HepG2 (cell line): ENCODE data around the gene AUP1. TPM values are rescaled to one million over a fixed set of nuclear protein-coding genes. Genes with fewer than 3 reads are reported as not detected.

Experiments
- AGO1 ChIP-seq: fragments of 200-400 bp; formaldehyde crosslinking; IDR thresholded peaks from 2 replicates; pipeline ENCODE4 v1.6.1; 2017; ENCODE audit warnings: mild to moderate bottlenecking, low read depth, low read length, moderate library complexity; ENCODE audit not compliant: poor library complexity, severe bottlenecking
- CENPT ChIP-seq: sonication (generic); formaldehyde crosslinking; IDR thresholded peaks from 2 replicates; pipeline ENCODE4 v1.8.0; 2022; ENCODE audit warnings: low read depth, mild to moderate bottlenecking, moderate library complexity, missing genetic modification reagents
- CREM ChIP-seq, 2 experiments: sonication (generic) in 1 of 2; formaldehyde crosslinking in 1 of 2; IDR thresholded peaks; 2 replicates each; pipeline versions ENCODE4 v1.4.0 to v1.6.1; 2016 to 2020; ENCODE audit warnings: antibody characterized with exemption in 1 of 2, mild to moderate bottlenecking in 1 of 2, missing genetic modification reagents in 1 of 2
- FOXC1 ChIP-seq: sonication (generic); formaldehyde crosslinking; IDR thresholded peaks from 2 replicates; pipeline ENCODE4 v1.8.0; 2022; ENCODE audit warnings: mild to moderate bottlenecking, missing genetic modification reagents, borderline replicate concordance
- HMG20A ChIP-seq: IDR thresholded peaks from 2 replicates; pipeline ENCODE4 v1.6.1; 2016; ENCODE audit warnings: borderline replicate concordance
- PHF21A ChIP-seq: sonication (generic); formaldehyde crosslinking; IDR thresholded peaks from 2 replicates; pipeline ENCODE4 v1.5.0; 2020; ENCODE audit warnings: mild to moderate bottlenecking, missing genetic modification reagents
- RXRA ChIP-seq: sonication (generic); formaldehyde crosslinking; IDR thresholded peaks from 2 replicates; pipeline ENCODE4 v1.5.1; 2020; ENCODE audit warnings: missing genetic modification reagents
- SMAD9 ChIP-seq: sonication (generic); formaldehyde crosslinking; IDR thresholded peaks from 2 replicates; pipeline ENCODE4 v1.5.1; 2020; ENCODE audit warnings: mild to moderate bottlenecking, missing genetic modification reagents
- TCF12 ChIP-seq, 2 experiments: fragments of 450-650 bp in 1 of 2; sonication (generic) in 1 of 2; formaldehyde crosslinking in 1 of 2; IDR thresholded peaks; 2 replicates each; pipeline versions ENCODE4 v1.6.1 to v1.8.0; 2017 to 2022; ENCODE audit warnings: antibody characterized with exemption in 1 of 2, mild to moderate bottlenecking in 1 of 2, missing genetic modification reagents in 1 of 2, moderate library complexity in 1 of 2
- WIZ ChIP-seq: sonication (generic); formaldehyde crosslinking; IDR thresholded peaks from 2 replicates; pipeline ENCODE4 v1.5.1; 2020; ENCODE audit warnings: mild to moderate bottlenecking, missing genetic modification reagents
- ZNF10 ChIP-seq: sonication (generic); formaldehyde crosslinking; IDR thresholded peaks from 2 replicates; pipeline ENCODE4 v1.4.0; 2020; ENCODE audit warnings: mild to moderate bottlenecking, low read depth, missing genetic modification reagents, borderline replicate concordance
- ZNF33A ChIP-seq: sonication (generic); formaldehyde crosslinking; IDR thresholded peaks from 2 replicates; pipeline ENCODE4 v1.5.1; 2020; ENCODE audit warnings: missing genetic modification reagents, mild to moderate bottlenecking, moderate library complexity, borderline replicate concordance
- ZNF343 ChIP-seq: sonication (generic); formaldehyde crosslinking; IDR thresholded peaks from 2 replicates; pipeline ENCODE4 v1.4.0; 2020; ENCODE audit warnings: mild to moderate bottlenecking, missing genetic modification reagents
- ZNF605 ChIP-seq: sonication (generic); formaldehyde crosslinking; IDR thresholded peaks from 2 replicates; pipeline ENCODE4 v1.8.0; 2022; ENCODE audit warnings: mild to moderate bottlenecking, missing genetic modification reagents
- ZNF724P ChIP-seq: sonication (generic); formaldehyde crosslinking; IDR thresholded peaks from 2 replicates; pipeline ENCODE4 v1.8.0; 2022; ENCODE audit warnings: missing genetic modification reagents, borderline replicate concordance
- polyA plus RNA-seq, 8 experiments: library from polyadenylated mRNA; depleted of rRNA in 3 of 8; stranded (reverse) in 7 of 8; unstranded in 1 of 8; fragments of >200 nt; fragmentation: Illumina TruSeq in 4 of 8; extraction: Trizol in 4 of 8; gene quantifications; 2 replicates each; pipeline versions ENCODE4 v1.2.1 to v1.2.3, GENCODE V29; 2011 to 2016; ENCODE audit warnings: low read depth in 4 of 8, missing spikeins in 1 of 8, mixed read lengths in 1 of 8; ENCODE audit not compliant: insufficient read depth in 1 of 8
- total RNA-seq, 5 experiments: library from RNA; depleted of rRNA; stranded (reverse); fragments of >200 nt; fragmentation: Illumina TruSeq; extraction: Trizol; gene quantifications; 2 replicates each; pipeline ENCODE4 v1.2.3, GENCODE V29; 2016; ENCODE audit warnings: low read depth in 1 of 5
- TF ChIP-seq, protein P1 (sequence below): sonication (generic); formaldehyde crosslinking; conservative IDR thresholded peaks from 2 replicates; pipeline ENCODE4 v1.4.0; 2020; ENCODE audit warnings: missing genetic modification reagents
- TF ChIP-seq, protein P2 (sequence below): sonication (generic); formaldehyde crosslinking; IDR thresholded peaks from 2 replicates; pipeline ENCODE4 v1.4.0; 2020; ENCODE audit warnings: missing genetic modification reagents, borderline replicate concordance
- TF ChIP-seq, protein P3 (sequence below): sonication (generic); formaldehyde crosslinking; IDR thresholded peaks from 2 replicates; pipeline ENCODE4 v1.4.0; 2020; ENCODE audit warnings: missing genetic modification reagents
- TF ChIP-seq, protein P4 (sequence below): sonication (generic); formaldehyde crosslinking; IDR thresholded peaks from 2 replicates; pipeline ENCODE4 v1.4.0; 2020; ENCODE audit warnings: missing genetic modification reagents, borderline replicate concordance
- TF ChIP-seq, protein P5 (sequence below): sonication (generic); formaldehyde crosslinking; conservative IDR thresholded peaks from 2 replicates; pipeline ENCODE4 v1.8.0; 2022; ENCODE audit warnings: missing genetic modification reagents

AUP1 gene
- total and polyA plus RNA-seq, 2 of the 13 experiments (the other 11 are each of a cell fraction or from before 2014, with no cell fraction given): 174 to 267 TPM

DNA sequence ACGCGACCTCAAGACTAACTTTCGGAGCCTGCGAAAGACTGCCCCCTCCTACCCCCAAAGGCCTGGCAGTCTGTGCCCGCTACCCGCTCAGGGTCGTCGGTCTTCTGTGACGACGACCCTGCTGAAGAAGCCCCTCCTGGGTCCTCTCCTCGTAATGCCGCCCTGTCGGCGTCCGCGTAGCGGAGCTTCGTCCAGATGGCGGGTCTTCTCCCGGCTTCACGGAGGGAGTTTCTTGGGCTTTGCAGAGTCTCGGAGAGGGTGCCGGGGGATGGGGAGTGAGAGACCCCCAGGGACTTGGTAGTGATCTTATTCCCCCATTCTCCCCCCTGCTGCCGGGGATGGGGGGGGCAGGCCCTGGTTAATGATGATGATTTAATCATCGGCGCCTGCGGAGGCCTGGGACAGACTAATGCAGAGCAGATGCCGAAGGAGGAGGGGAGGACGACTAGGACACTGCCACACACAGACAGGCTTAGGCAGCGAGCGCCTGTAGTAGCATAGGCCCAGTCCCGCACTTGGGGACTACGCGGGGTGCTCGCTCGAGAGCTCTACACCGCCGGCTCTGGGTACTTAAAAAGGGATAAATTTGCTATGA, 21.5 kb downstream of the AUP1 start (continued):
- TF ChIP-seq, protein P1, sequence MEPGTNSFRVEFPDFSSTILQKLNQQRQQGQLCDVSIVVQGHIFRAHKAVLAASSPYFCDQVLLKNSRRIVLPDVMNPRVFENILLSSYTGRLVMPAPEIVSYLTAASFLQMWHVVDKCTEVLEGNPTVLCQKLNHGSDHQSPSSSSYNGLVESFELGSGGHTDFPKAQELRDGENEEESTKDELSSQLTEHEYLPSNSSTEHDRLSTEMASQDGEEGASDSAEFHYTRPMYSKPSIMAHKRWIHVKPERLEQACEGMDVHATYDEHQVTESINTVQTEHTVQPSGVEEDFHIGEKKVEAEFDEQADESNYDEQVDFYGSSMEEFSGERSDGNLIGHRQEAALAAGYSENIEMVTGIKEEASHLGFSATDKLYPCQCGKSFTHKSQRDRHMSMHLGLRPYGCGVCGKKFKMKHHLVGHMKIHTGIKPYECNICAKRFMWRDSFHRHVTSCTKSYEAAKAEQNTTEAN (CRISPR knock-in tag): no peak; the same call in 1 of the 2 replicates
- no peak for TF ChIP-seq CENPT (CRISPR knock-in tag)
- TF ChIP-seq, protein P2, sequence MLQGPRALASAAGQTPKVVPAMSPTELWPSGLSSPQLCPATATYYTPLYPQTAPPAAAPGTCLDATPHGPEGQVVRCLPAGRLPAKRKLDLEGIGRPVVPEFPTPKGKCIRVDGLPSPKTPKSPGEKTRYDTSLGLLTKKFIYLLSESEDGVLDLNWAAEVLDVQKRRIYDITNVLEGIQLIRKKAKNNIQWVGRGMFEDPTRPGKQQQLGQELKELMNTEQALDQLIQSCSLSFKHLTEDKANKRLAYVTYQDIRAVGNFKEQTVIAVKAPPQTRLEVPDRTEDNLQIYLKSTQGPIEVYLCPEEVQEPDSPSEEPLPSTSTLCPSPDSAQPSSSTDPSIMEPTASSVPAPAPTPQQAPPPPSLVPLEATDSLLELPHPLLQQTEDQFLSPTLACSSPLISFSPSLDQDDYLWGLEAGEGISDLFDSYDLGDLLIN: no peak
- TF ChIP-seq TCF12 (IDR thresholded peaks at IDR 0.05): no peak
- TF ChIP-seq TCF12 (CRISPR knock-in tag; IDR thresholded peaks at IDR 0.05): no peak
- no peak for TF ChIP-seq HMG20A
- TF ChIP-seq, protein P3, sequence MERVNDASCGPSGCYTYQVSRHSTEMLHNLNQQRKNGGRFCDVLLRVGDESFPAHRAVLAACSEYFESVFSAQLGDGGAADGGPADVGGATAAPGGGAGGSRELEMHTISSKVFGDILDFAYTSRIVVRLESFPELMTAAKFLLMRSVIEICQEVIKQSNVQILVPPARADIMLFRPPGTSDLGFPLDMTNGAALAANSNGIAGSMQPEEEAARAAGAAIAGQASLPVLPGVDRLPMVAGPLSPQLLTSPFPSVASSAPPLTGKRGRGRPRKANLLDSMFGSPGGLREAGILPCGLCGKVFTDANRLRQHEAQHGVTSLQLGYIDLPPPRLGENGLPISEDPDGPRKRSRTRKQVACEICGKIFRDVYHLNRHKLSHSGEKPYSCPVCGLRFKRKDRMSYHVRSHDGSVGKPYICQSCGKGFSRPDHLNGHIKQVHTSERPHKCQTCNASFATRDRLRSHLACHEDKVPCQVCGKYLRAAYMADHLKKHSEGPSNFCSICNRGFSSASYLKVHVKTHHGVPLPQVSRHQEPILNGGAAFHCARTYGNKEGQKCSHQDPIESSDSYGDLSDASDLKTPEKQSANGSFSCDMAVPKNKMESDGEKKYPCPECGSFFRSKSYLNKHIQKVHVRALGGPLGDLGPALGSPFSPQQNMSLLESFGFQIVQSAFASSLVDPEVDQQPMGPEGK (CRISPR knock-in tag): peak; percentile 48; the same call in 1 of the 2 replicates
- peak; percentile 43; the same call in 1 of the 2 replicates for TF ChIP-seq RXRA (CRISPR knock-in tag)
- TF ChIP-seq FOXC1: 0 out of 2 replicates have a peak, but pooled peaks have one; percentile 4
- TF ChIP-seq PHF21A (CRISPR knock-in tag): peak; percentile 19
- TF ChIP-seq, protein P4, sequence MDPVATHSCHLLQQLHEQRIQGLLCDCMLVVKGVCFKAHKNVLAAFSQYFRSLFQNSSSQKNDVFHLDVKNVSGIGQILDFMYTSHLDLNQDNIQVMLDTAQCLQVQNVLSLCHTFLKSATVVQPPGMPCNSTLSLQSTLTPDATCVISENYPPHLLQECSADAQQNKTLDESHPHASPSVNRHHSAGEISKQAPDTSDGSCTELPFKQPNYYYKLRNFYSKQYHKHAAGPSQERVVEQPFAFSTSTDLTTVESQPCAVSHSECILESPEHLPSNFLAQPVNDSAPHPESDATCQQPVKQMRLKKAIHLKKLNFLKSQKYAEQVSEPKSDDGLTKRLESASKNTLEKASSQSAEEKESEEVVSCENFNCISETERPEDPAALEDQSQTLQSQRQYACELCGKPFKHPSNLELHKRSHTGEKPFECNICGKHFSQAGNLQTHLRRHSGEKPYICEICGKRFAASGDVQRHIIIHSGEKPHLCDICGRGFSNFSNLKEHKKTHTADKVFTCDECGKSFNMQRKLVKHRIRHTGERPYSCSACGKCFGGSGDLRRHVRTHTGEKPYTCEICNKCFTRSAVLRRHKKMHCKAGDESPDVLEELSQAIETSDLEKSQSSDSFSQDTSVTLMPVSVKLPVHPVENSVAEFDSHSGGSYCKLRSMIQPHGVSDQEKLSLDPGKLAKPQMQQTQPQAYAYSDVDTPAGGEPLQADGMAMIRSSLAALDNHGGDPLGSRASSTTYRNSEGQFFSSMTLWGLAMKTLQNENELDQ (CRISPR knock-in tag): no peak
- TF ChIP-seq ZNF10: no peak
- no peak; the same call in 1 of the 2 replicates for TF ChIP-seq ZNF343 (CRISPR knock-in tag)
- TF ChIP-seq ZNF724P: no peak
- no peak for TF ChIP-seq CREM (IDR thresholded peaks at IDR 0.05)
- TF ChIP-seq CREM (CRISPR knock-in tag; IDR thresholded peaks at IDR 0.05): no peak
- TF ChIP-seq, protein P5, sequence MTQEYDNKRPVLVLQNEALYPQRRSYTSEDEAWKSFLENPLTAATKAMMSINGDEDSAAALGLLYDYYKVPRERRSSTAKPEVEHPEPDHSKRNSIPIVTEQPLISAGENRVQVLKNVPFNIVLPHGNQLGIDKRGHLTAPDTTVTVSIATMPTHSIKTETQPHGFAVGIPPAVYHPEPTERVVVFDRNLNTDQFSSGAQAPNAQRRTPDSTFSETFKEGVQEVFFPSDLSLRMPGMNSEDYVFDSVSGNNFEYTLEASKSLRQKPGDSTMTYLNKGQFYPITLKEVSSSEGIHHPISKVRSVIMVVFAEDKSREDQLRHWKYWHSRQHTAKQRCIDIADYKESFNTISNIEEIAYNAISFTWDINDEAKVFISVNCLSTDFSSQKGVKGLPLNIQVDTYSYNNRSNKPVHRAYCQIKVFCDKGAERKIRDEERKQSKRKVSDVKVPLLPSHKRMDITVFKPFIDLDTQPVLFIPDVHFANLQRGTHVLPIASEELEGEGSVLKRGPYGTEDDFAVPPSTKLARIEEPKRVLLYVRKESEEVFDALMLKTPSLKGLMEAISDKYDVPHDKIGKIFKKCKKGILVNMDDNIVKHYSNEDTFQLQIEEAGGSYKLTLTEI (CRISPR knock-in tag): no peak
- no peak for TF ChIP-seq WIZ
- TF ChIP-seq ZNF33A (CRISPR knock-in tag): no peak
- TF ChIP-seq SMAD9 (CRISPR knock-in tag): 0 out of 2 replicates have a peak, but pooled peaks have one; percentile 10
- peak; percentile 13 for TF ChIP-seq ZNF605 (CRISPR knock-in tag)
- TF ChIP-seq AGO1: no peak
